NB4 (cell line): Measurements from ENCODE around the gene TRMT1.

ENCODE experiments used
- DNase-seq: peaks from one replicate; pipeline ENCODE4 v3.0.0; 2010; ENCODE audit warnings: low read depth
- H3K4me3 ChIP-seq: one replicate; pipeline ENCODE4 v1.5.1; 2011; ENCODE audit warnings: mild to moderate bottlenecking, low read depth, low read length, moderate library complexity
- CTCF ChIP-seq: IDR thresholded peaks from one replicate; pipeline ENCODE4 v1.5.1; 2012; ENCODE audit warnings: low read depth, low read length
- MAX ChIP-seq: IDR thresholded peaks from 2 replicates; pipeline ENCODE4 v1.6.1; 2011; ENCODE audit warnings: low read depth, low read length
- MYC ChIP-seq: IDR thresholded peaks from 2 replicates; pipeline ENCODE4 v1.6.1; 2011; ENCODE audit warnings: low read depth, low read length
- POLR2A ChIP-seq: IDR thresholded peaks from 2 replicates; pipeline ENCODE4 v1.6.1; 2011; ENCODE audit warnings: mild to moderate bottlenecking; ENCODE audit not compliant: insufficient read length; ENCODE audit errors: extremely low read depth

Gene TRMT1

GRCh38 chr19:13154241-13154778 is 37.8 kb upstream of the TRMT1 start:
- peak; percentile 80 for DNase-seq
- TF ChIP-seq POLR2A, result no peak
- peak; percentile 49 for TF ChIP-seq MYC
- H3K4me3 ChIP-seq, result peak overlapping the region; percentile 99

GRCh38 chr19:13153569-13154240 is 37.2 kb upstream of the TRMT1 start:
- H3K4me3 ChIP-seq, result peak overlapping the region; percentile 99
- TF ChIP-seq CTCF (no peak), MYC (no peak), MAX (no peak)
- peak; percentile 63 for DNase-seq

DNA sequence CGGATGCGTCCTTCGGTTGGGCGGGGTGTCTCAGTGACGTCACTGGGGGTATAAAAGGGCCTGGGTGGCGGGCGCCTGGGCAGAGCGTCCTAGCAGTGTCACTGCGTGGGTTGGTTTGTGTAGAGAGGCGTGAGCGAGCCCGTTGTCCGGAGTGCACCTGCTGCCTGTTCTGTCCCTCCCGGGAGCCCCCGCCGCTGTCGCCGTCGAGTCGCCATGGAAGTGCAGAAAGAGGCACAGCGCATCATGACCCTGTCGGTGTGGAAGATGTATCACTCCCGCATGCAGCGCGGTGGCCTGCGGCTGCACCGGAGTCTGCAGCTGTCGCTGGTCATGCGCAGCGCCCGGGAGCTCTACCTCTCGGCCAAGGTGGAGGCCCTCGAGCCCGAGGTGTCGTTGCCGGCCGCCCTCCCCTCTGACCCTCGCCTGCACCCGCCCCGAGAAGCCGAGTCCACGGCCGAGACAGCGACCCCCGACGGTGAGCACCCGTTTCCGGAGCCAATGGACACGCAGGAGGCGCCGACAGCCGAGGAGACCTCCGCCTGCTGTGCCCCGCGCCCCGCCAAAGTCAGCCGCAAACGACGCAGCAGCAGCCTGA is 36.5 kb upstream of the TRMT1 start:
- peak; percentile 94 for DNase-seq
- TF ChIP-seq MAX (peak; percentile 77), CTCF (no peak), MYC (peak; percentile 74), POLR2A (peak; percentile 100)
- peak overlapping the region; percentile 99 for H3K4me3 ChIP-seq

- no peak for TF ChIP-seq CTCF
- no peak for TF ChIP-seq MAX
- TF ChIP-seq MYC, result no peak; the same call in 1 of the 2 replicates
- no peak for TF ChIP-seq POLR2A
- H3K4me3 ChIP-seq, result peak overlapping the region; percentile 99
- no peak for DNase-seq
Measured at GRCh38 chr19:13152356-13152973, 35.9 kb upstream of the TRMT1 start.

DNA sequence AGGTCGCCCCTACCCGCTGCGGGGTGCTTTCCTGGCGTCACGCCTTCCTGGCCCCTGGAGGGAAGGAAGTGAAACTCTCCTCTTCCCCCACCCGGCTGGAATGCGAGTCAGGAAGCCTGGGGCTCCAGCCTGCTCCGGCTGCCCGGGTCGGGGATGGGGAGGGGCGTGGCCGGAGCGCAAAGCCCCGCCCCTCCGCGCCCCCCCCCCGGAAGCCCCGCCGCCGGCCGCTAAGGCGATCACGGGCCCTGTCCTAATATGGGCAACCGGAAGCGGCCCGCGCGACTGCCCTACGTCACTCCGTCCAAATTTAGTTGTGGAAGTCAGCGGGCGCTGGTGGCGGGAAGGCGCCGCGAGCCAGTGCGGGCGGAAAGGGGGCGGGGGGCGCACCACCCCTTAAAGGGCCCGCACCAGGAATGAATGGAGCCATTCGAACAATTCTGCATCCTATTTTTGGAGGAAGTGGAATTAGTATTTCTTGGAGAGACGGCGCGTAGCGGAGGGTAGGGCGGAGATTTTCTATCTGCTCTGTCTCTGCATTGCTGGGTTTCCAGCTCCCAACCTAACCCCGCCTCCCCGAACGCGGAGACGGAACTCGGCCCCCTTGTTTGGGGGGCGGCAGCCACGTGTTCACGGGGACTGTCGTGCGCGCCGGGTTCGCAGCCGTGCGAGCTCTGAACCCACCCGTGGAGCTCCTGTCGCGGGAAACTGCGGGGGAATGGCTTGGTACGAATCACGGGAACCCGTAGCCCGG is 35.2 kb upstream of the TRMT1 start:
- H3K4me3 ChIP-seq, result peak overlapping the region; percentile 99
- DNase-seq, result peak; percentile 97

More for the DNA sequence above, 35.2 kb upstream of the TRMT1 start:
- peak; percentile 93 for TF ChIP-seq MAX
- peak; percentile 94 for TF ChIP-seq MYC
- TF ChIP-seq POLR2A, result peak; percentile 47
- no peak for TF ChIP-seq CTCF
